Measurements from ENCODE around the gene SHISA5. TPM values are rescaled to one million over a fixed set of nuclear protein-coding genes. Genes with fewer than 3 reads are reported as not detected.

SHISA5 gene, protein sequence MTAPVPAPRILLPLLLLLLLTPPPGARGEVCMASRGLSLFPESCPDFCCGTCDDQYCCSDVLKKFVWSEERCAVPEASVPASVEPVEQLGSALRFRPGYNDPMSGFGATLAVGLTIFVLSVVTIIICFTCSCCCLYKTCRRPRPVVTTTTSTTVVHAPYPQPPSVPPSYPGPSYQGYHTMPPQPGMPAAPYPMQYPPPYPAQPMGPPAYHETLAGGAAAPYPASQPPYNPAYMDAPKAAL
- total RNA-seq = 118 and 125 TPM in 2 replicates

GRCh38 chr3:48504051-48504946 lies at the start of gene SHISA5:
SHISA5 (minus strand) TSS chr3:48504174; CDS start chr3:48504094, 80 bp downstream.

DNA sequence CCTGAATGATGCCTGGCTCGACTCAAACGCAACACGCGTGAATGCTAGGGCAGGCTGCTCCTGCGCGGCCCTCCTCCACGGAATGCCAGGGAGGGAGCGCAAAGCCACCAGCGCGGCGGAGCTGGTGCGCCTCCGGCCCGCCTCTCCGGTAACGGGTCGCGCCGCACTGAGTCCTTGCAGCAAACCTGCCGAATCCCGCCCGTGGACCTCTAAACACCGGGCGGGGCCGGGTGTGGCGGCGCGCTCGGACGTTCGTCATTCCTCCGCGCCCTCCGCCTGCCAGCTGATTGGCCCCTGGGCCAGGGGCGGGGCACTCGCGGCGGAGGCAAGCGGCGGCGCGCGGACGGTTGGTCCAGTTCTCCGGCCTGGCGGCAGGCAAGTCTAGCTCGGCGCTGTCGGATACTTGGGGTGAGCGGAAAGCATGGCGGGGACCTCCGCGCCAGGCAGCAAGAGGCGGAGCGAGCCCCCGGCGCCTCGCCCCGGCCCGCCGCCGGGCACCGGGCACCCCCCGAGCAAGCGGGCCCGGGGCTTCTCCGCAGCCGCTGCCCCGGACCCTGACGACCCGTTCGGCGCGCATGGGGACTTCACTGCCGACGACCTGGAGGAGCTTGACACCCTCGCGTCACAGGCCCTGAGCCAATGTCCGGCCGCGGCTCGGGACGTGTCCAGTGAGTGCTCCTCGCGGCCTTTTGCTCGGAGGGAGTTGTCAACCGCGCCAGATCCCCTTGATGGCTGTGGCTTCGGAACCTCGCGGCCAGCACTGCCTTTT lies 57.4 kb downstream of the SHISA5 start, which contains the start of gene ATRIP:
Gene ATRIP, plus strand, starts transcription at position 313 of the 769 bp plus-strand sequence. Its CDS starts 109 bp downstream, at position 422.

GRCh38 chr3:48439820-48440589 lies 64.0 kb downstream of the SHISA5 start, which contains the start of the genes CCDC51 and TMA7:
CCDC51 (minus strand) TSS chr3:48440119; CDS start chr3:48435128, 4,991 bp downstream.
TMA7 (plus strand) TSS chr3:48440257; CDS start chr3:48440297, 40 bp downstream.

DNA sequence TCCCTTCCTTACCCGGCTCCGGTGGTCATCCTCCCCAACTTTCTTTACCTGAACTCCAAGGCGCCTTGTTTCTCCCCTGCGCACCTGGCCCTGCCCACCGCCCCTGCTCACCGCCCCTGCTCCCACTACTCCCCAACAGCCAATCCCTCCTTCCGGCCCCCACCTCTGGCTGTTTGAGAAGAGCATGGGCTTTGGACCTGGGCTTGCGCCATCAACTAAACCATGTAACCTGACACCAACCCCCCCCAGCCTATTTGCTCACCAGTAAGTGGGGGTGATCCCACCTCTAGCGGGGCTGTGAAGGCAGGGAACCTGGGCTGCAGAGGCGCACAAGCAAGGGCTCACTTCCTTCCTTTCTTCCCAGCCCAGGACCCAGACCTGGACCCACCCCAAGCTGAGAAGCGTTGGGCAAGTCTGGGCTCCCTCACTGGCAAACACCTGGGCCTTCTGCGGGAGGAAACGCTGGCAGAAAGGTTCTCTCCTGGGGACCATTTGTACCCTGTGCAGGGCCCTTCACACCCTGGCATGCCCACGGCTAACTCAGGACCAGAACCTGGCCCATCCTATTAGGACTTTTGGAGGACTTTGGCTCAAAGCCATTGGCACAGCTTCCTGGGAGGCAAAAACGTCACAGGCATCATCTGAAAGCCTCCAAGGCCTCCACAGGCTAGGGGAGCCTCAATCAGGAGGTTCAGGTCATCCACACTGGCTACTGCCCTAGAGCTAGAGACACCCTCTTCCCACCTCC lies 73.8 kb downstream of the SHISA5 start, which contains the start of gene PLXNB1:
Gene PLXNB1, minus strand, starts transcription at position 127 of the 748 bp plus-strand sequence. CDS start 5,475 bp downstream, outside the sequence.

Other genes starting within 250 kb of the SHISA5 start
- 18.1 and 27.1 TPM in 2 replicates for gene NME6, start 202.8 kb downstream of the SHISA5 start, total RNA-seq
- not detected in 2 replicates for gene SPINK8, start 170.5 kb downstream of the SHISA5 start, total RNA-seq
- not detected in 2 replicates for gene FBXW12, start 132.0 kb downstream of the SHISA5 start, total RNA-seq
- 22.6 and 24.9 TPM in 2 replicates for gene PLXNB1, start 74.1 kb downstream of the SHISA5 start, total RNA-seq
- 14.2 and 18.4 TPM in 2 replicates for gene CCDC51, start 64.1 kb downstream of the SHISA5 start, total RNA-seq
- gene TMA7, start 63.9 kb downstream of the SHISA5 start, total RNA-seq = 350 and 477 TPM in 2 replicates
- 6.6 and 7.6 TPM in 2 replicates for gene ATRIP, start 57.4 kb downstream of the SHISA5 start, total RNA-seq
- gene PFKFB4, start 52.6 kb upstream of the SHISA5 start, total RNA-seq = 1.4 and 6.6 TPM in 2 replicates
- gene UCN2, start 59.6 kb upstream of the SHISA5 start, total RNA-seq = 0.09 TPM in 1 of 2 replicates, not detected in the other
- 0.18 and 1.4 TPM in 2 replicates for gene COL7A1, start 91.2 kb upstream of the SHISA5 start, total RNA-seq
- gene UQCRC1, start 105.5 kb upstream of the SHISA5 start, total RNA-seq = 300 and 343 TPM in 2 replicates
- gene TMEM89, start 117.6 kb upstream of the SHISA5 start, total RNA-seq = not detected in 2 replicates
- gene SLC26A6, start 131.3 kb upstream of the SHISA5 start, total RNA-seq = 10.6 and 23.9 TPM in 2 replicates
- 0.18 and 0.47 TPM in 2 replicates for gene CELSR3, start 158.7 kb upstream of the SHISA5 start, total RNA-seq
- 4.7 and 6.9 TPM in 2 replicates for gene NCKIPSD, start 181.7 kb upstream of the SHISA5 start, total RNA-seq
- 55.1 and 57.7 TPM in 2 replicates for gene IP6K2, start 213.0 kb upstream of the SHISA5 start, total RNA-seq